ENCODE measurements around the gene TTC7B.

Gene TTC7B

GRCh38 chr14:90785876-90786450 is 30.3 kb downstream of the TTC7B start:
- Histone ChIP-seq H3K4me3 (ENCODE audit: low read length) (no peak overlapping the region), H2AFZ (ENCODE audit: low read depth, low read length) (no peak overlapping the region), H3K36me3 (ENCODE audit: insufficient read depth, low read length) (peaks cover 30% of the 10 kb centered on the region), H3K27me3 (ENCODE audit: insufficient read depth, low read length) (no peaks in the 10 kb centered on the region), H3K9me3 (ENCODE audit: low read length) (no peaks in the 10 kb centered on the region), H3K4me1 (ENCODE audit: insufficient read depth, low read length) (no peaks in the 10 kb centered on the region)

- Histone ChIP-seq H2AFZ (ENCODE audit: low read depth, low read length) (no peak overlapping the region), H3K27me3 (ENCODE audit: insufficient read depth, low read length) (no peaks in the 10 kb centered on the region), H3K9me3 (ENCODE audit: low read length) (no peaks in the 10 kb centered on the region), H3K36me3 (ENCODE audit: insufficient read depth, low read length) (peaks cover 35% of the 10 kb centered on the region), H3K4me3 (ENCODE audit: low read length) (no peak overlapping the region), H3K4me1 (ENCODE audit: insufficient read depth, low read length) (no peaks in the 10 kb centered on the region)
Measured at GRCh38 chr14:90785471-90785870, 30.8 kb downstream of the TTC7B start.

- Histone ChIP-seq H2AFZ (ENCODE audit: low read depth, low read length) (no peak overlapping the region), H3K27me3 (ENCODE audit: insufficient read depth, low read length) (no peaks in the 10 kb centered on the region), H3K9me3 (ENCODE audit: low read length) (no peaks in the 10 kb centered on the region)
Measured at GRCh38 chr14:90784621-90785270, 31.5 kb downstream of the TTC7B start.

GRCh38 chr14:90783344-90783743 is 32.9 kb downstream of the TTC7B start:
- H3K9me3 ChIP-seq (ENCODE audit: low read length) = no peaks in the 10 kb centered on the region
- peaks cover 43% of the 10 kb centered on the region for H3K36me3 ChIP-seq (ENCODE audit: insufficient read depth, low read length)
- H2AFZ ChIP-seq (ENCODE audit: low read depth, low read length) = no peak overlapping the region

More at GRCh38 chr14:90784621-90785270, 31.5 kb downstream of the TTC7B start:
- H3K36me3 ChIP-seq (ENCODE audit: insufficient read depth, low read length) = peaks cover 37% of the 10 kb centered on the region
- H3K4me1 ChIP-seq (ENCODE audit: insufficient read depth, low read length) = no peaks in the 10 kb centered on the region
- no peak overlapping the region for H3K4me3 ChIP-seq (ENCODE audit: low read length)

GRCh38 chr14:90782892-90783291 is 33.3 kb downstream of the TTC7B start:
- no peaks in the 10 kb centered on the region for H3K4me1 ChIP-seq (ENCODE audit: insufficient read depth, low read length)
- no peaks in the 10 kb centered on the region for H3K27me3 ChIP-seq (ENCODE audit: insufficient read depth, low read length)
- no peaks in the 10 kb centered on the region for H3K9me3 ChIP-seq (ENCODE audit: low read length)
- no peak overlapping the region for H3K4me3 ChIP-seq (ENCODE audit: low read length)
- H3K36me3 ChIP-seq (ENCODE audit: insufficient read depth, low read length) = peaks cover 45% of the 10 kb centered on the region
- no peak overlapping the region for H2AFZ ChIP-seq (ENCODE audit: low read depth, low read length)

More at GRCh38 chr14:90783344-90783743, 32.9 kb downstream of the TTC7B start:
- no peaks in the 10 kb centered on the region for H3K27me3 ChIP-seq (ENCODE audit: insufficient read depth, low read length)
- no peaks in the 10 kb centered on the region for H3K4me1 ChIP-seq (ENCODE audit: insufficient read depth, low read length)
- H3K4me3 ChIP-seq (ENCODE audit: low read length) = no peak overlapping the region

GRCh38 chr14:90781876-90782275 is 34.4 kb downstream of the TTC7B start:
- no peaks in the 10 kb centered on the region for H3K9me3 ChIP-seq (ENCODE audit: low read length)
- peaks cover 45% of the 10 kb centered on the region for H3K36me3 ChIP-seq (ENCODE audit: insufficient read depth, low read length)

GRCh38 chr14:90781344-90781761 is 34.9 kb downstream of the TTC7B start:
- Histone ChIP-seq H3K27me3 (ENCODE audit: insufficient read depth, low read length) (no peaks in the 10 kb centered on the region), H3K4me3 (ENCODE audit: low read length) (no peak overlapping the region), H3K4me1 (ENCODE audit: insufficient read depth, low read length) (no peaks in the 10 kb centered on the region), H2AFZ (ENCODE audit: low read depth, low read length) (no peak overlapping the region), H3K36me3 (ENCODE audit: insufficient read depth, low read length) (peaks cover 45% of the 10 kb centered on the region), H3K9me3 (ENCODE audit: low read length) (no peaks in the 10 kb centered on the region)

More at GRCh38 chr14:90781876-90782275, 34.4 kb downstream of the TTC7B start:
- no peaks in the 10 kb centered on the region for H3K4me1 ChIP-seq (ENCODE audit: insufficient read depth, low read length)
- no peak overlapping the region for H2AFZ ChIP-seq (ENCODE audit: low read depth, low read length)
- no peaks in the 10 kb centered on the region for H3K27me3 ChIP-seq (ENCODE audit: insufficient read depth, low read length)
- no peak overlapping the region for H3K4me3 ChIP-seq (ENCODE audit: low read length)

- H3K27me3 ChIP-seq (ENCODE audit: insufficient read depth, low read length) = no peaks in the 10 kb centered on the region
- no peaks in the 10 kb centered on the region for H3K4me1 ChIP-seq (ENCODE audit: insufficient read depth, low read length)
- no peak overlapping the region for H3K4me3 ChIP-seq (ENCODE audit: low read length)
- H3K36me3 ChIP-seq (ENCODE audit: insufficient read depth, low read length) = peaks cover 40% of the 10 kb centered on the region
- no peaks in the 10 kb centered on the region for H3K9me3 ChIP-seq (ENCODE audit: low read length)
- no peak overlapping the region for H2AFZ ChIP-seq (ENCODE audit: low read depth, low read length)
Measured at GRCh38 chr14:90780519-90780918, 35.7 kb downstream of the TTC7B start.

GRCh38 chr14:90778571-90779255 is 37.5 kb downstream of the TTC7B start:
- Histone ChIP-seq H3K4me3 (ENCODE audit: low read length) (no peak overlapping the region), H2AFZ (ENCODE audit: low read depth, low read length) (no peak overlapping the region), H3K9me3 (ENCODE audit: low read length) (no peaks in the 10 kb centered on the region), H3K4me1 (ENCODE audit: insufficient read depth, low read length) (no peaks in the 10 kb centered on the region), H3K36me3 (ENCODE audit: insufficient read depth, low read length) (peaks cover 27% of the 10 kb centered on the region), H3K27me3 (ENCODE audit: insufficient read depth, low read length) (no peaks in the 10 kb centered on the region)

- Histone ChIP-seq H3K4me3 (ENCODE audit: low read length) (no peak overlapping the region), H3K36me3 (ENCODE audit: insufficient read depth, low read length) (peaks cover 23% of the 10 kb centered on the region), H3K27me3 (ENCODE audit: insufficient read depth, low read length) (no peaks in the 10 kb centered on the region), H2AFZ (ENCODE audit: low read depth, low read length) (no peak overlapping the region), H3K4me1 (ENCODE audit: insufficient read depth, low read length) (no peaks in the 10 kb centered on the region), H3K9me3 (ENCODE audit: low read length) (no peaks in the 10 kb centered on the region)
Measured at GRCh38 chr14:90777830-90778485, 38.3 kb downstream of the TTC7B start.

- no peak overlapping the region for H3K4me3 ChIP-seq (ENCODE audit: low read length)
- no peaks in the 10 kb centered on the region for H3K4me1 ChIP-seq (ENCODE audit: insufficient read depth, low read length)
- peaks cover 23% of the 10 kb centered on the region for H3K36me3 ChIP-seq (ENCODE audit: insufficient read depth, low read length)
- no peaks in the 10 kb centered on the region for H3K27me3 ChIP-seq (ENCODE audit: insufficient read depth, low read length)
- H2AFZ ChIP-seq (ENCODE audit: low read depth, low read length) = no peak overlapping the region
- no peaks in the 10 kb centered on the region for H3K9me3 ChIP-seq (ENCODE audit: low read length)
Measured at GRCh38 chr14:90777358-90777757, 38.9 kb downstream of the TTC7B start.

GRCh38 chr14:90775441-90775840 is 40.8 kb downstream of the TTC7B start:
- Histone ChIP-seq H3K4me1 (ENCODE audit: insufficient read depth, low read length) (no peaks in the 10 kb centered on the region), H3K4me3 (ENCODE audit: low read length) (no peak overlapping the region), H3K27me3 (ENCODE audit: insufficient read depth, low read length) (no peaks in the 10 kb centered on the region), H3K9me3 (ENCODE audit: low read length) (no peaks in the 10 kb centered on the region), H3K36me3 (ENCODE audit: insufficient read depth, low read length) (peaks cover 21% of the 10 kb centered on the region), H2AFZ (ENCODE audit: low read depth, low read length) (no peak overlapping the region)

- H3K27me3 ChIP-seq (ENCODE audit: insufficient read depth, low read length) = no peaks in the 10 kb centered on the region
- H3K4me3 ChIP-seq (ENCODE audit: low read length) = no peak overlapping the region
- peaks cover 3% of the 10 kb centered on the region for H3K9me3 ChIP-seq (ENCODE audit: low read length)
- H2AFZ ChIP-seq (ENCODE audit: low read depth, low read length) = no peak overlapping the region
- peaks cover 24% of the 10 kb centered on the region for H3K36me3 ChIP-seq (ENCODE audit: insufficient read depth, low read length)
- no peaks in the 10 kb centered on the region for H3K4me1 ChIP-seq (ENCODE audit: insufficient read depth, low read length)
Measured at GRCh38 chr14:90774316-90774715, 41.9 kb downstream of the TTC7B start.
